Heart left ventricle (tissue), 16 donors: ENCODE data around the gene PUS1. TPM values are rescaled to one million over a fixed set of nuclear protein-coding genes. Genes with fewer than 3 reads are reported as not detected.

ENCODE experiments used
- ATAC-seq, 4 donors: fragments of 200-7000 bp; cut with Tn5 transposase; one replicate each; pipeline ENCODE4 v1.9.1; 2020 to 2022; ENCODE audit warnings: moderate library complexity in 4 of 4, mild to moderate bottlenecking in 3 of 4, moderate number of reproducible peaks in 1 of 4
- DNase-seq, 5 donors: peaks; one replicate each; pipeline ENCODE4 v3.0.0-alpha.2; 2020
- H3K27ac ChIP-seq, 12 donors: fragments of 200-600 bp; sonication (generic) in 4 of 12; one replicate each; pipeline versions ENCODE4 v1.5.0 to v1.8.0; 2016 to 2022; ENCODE audit warnings: mild to moderate bottlenecking in 2 of 12
- H3K27me3 ChIP-seq, 9 donors: fragments of 200-600 bp; sonication (generic) in 2 of 9; one replicate each; pipeline versions ENCODE4 v1.5.1 to v1.8.0; 2016 to 2022; ENCODE audit warnings: mild to moderate bottlenecking in 3 of 9
- H3K36me3 ChIP-seq, 9 donors: fragments of 200-600 bp; sonication (generic) in 2 of 9; one replicate each; pipeline versions ENCODE4 v1.5.0 to v1.8.0; 2018 to 2022; ENCODE audit warnings: mild to moderate bottlenecking in 2 of 9
- H3K4me1 ChIP-seq, 12 donors: fragments of 200-600 bp; sonication (generic) in 4 of 12; one replicate each; pipeline versions ENCODE4 v1.5.0 to v1.8.0; 2016 to 2022; ENCODE audit warnings: mild to moderate bottlenecking in 3 of 12
- H3K4me3 ChIP-seq, 12 donors: fragments of 200-600 bp; sonication (generic) in 4 of 12; one replicate each; pipeline versions ENCODE4 v1.5.0 to v1.8.0; 2017 to 2022; ENCODE audit warnings: mild to moderate bottlenecking in 9 of 12, moderate library complexity in 4 of 12
- H3K9me3 ChIP-seq, 12 donors: fragments of 200-600 bp; sonication (generic) in 4 of 12; one replicate each; pipeline versions ENCODE4 v1.5.0 to v1.8.0; 2016 to 2022; ENCODE audit warnings: mild to moderate bottlenecking in 1 of 12
- POLR2A ChIP-seq, 2 donors: fragments of 450-650 bp; IDR thresholded peaks; one replicate each; pipeline ENCODE4 v1.6.1; 2017; ENCODE audit warnings: antibody characterized with exemption in 2 of 2, mild to moderate bottlenecking in 2 of 2, moderate library complexity in 2 of 2
- WGBS, 4 donors: extraction: QIAGEN DNeasy Blood & Tissue Kit in 2 of 4; methylation state at CpG; one replicate each; pipeline versions ENCODE4 v1.1.5 to v1.1.7; 2013 to 2018; 5-methylcytosine and 5-hydroxymethylcytosine counted together
- intact Hi-C, 10 donors: fragments of 100-400 bp; cut with DNase I; formaldehyde crosslinking; loops; one replicate each; pipeline versions ENCODE4 v1.11.1 to v1.14.2; 2022
- polyA plus RNA-seq, 2 donors: library from polyadenylated mRNA; stranded (reverse); fragments of 200-250 nt; gene quantifications; one replicate each; pipeline ENCODE4 v1.2.3, GENCODE V29; 2013
- total RNA-seq, 9 donors: library from RNA; depleted of rRNA in 2 of 9; stranded (reverse); fragments of >200 nt in 2 of 9; fragmentation: NEBNext Ultra II Directional in 3 of 9; extraction: Animal tissue kit (Norgen Biotek cat#: 25700) in 3 of 9; gene quantifications; one replicate each; pipeline versions ENCODE4 v1.1.0 to v1.2.4, GENCODE V29; 2016 to 2023
- TF ChIP-seq, protein P1 (sequence below), 12 donors: fragments of 200-600 bp; sonication (generic) in 4 of 12; IDR thresholded peaks; one replicate each; pipeline versions ENCODE4 v1.5.0 to v1.8.0; 2018 to 2022; ENCODE audit warnings: antibody characterized with exemption in 12 of 12, mild to moderate bottlenecking in 5 of 12
- donor health status: ischemic (EF 13 %, LVEDD 7.1; RV severe dilation, severe dysfunction).
- donor health status: healthy with polysubstance abuse.
- donor health status: DM: no; HTN: yes; CAD: no.
- donor health status: DM: no; HTN: no; CAD: no.
- donor health status: ischemic (EF 25% LVEDD 6.9; RV normal size, moderate dysfunction).
- donor health status: ischemic (EF 25% LVEDD 5.7; RV mildly dilated, moderate dysfunction).
- donor health status: healthy.
- donor health status: DM: yes; HTN: yes; CAD: no.
- donor health status: ischemic (EF 35%, LVEDD 5.7; RV mildly dilated, moderate dysfunction).
- donor health status: nonischemic (EF 11% LVEDD 7.7; RV severe dilation, severe dysfunction).
- donor health status: DM: yes; HTN: yes; CAD: no.
- donor health status: PGD.
- donor health status: ischemic (EF 29% LVEDD 5.4; RV normal size, mild dysfunction).
- donor health status: nonischemic (EF 23%, LVEDD 6.1; RV moderate dilation, normal function).

The PUS1 gene
- total and polyA plus RNA-seq, 11 donors: 6.1 to 13.5 (median 8.8) TPM

DNA sequence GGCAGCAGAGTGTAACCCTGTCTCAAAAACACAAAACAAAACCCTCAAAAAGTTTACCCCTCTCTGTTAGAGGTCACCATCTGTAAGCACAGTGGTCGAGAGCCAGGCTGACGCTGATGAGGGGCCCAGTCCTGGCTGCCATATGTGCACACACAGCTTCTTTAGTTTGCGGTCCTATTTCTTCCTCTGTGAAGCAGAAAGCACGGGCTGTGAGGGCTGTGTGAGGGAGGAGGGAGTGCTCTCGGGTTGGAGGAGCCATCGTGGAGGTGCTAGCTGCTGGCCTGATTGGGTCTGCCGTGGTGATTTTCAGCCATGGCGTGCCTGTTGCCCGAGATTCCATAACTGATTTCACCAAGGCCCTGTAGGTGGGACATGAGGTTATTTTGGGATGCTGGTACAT lies 31.2 kb upstream of the PUS1 start:
- Histone ChIP-seq H3K9me3 (no peaks in the 10 kb centered on the region), H3K4me3 (no peak overlapping the region), H3K27ac (peak overlapping the region in 3 of 12 donors; percentile 99 to 100 (median 99)), H3K27me3 (no peaks in the 10 kb centered on the region), H3K4me1 (peaks cover 16 to 73% (median 49%) of the 10 kb centered on the region in 12 donors), H3K36me3 (peaks cover 0 to 29% (median 3%) of the 10 kb centered on the region in 9 donors)
- DNase-seq: no peak
- ATAC-seq: no peak
- intact Hi-C loops: loop anchor here in 3 of 10 donors (2.0 kb wide), 1 partner anchor 31 kb away; the partner anchor contains the start of gene PUS1 (in 3 of the 3)
- WGBS, 4 donors: 75 to 85% (median 79%) methylated on average over 9 of the region's 9 CpGs
- no peak for TF ChIP-seq POLR2A (IDR thresholded peaks at IDR 0.05)
- TF ChIP-seq, protein P1, sequence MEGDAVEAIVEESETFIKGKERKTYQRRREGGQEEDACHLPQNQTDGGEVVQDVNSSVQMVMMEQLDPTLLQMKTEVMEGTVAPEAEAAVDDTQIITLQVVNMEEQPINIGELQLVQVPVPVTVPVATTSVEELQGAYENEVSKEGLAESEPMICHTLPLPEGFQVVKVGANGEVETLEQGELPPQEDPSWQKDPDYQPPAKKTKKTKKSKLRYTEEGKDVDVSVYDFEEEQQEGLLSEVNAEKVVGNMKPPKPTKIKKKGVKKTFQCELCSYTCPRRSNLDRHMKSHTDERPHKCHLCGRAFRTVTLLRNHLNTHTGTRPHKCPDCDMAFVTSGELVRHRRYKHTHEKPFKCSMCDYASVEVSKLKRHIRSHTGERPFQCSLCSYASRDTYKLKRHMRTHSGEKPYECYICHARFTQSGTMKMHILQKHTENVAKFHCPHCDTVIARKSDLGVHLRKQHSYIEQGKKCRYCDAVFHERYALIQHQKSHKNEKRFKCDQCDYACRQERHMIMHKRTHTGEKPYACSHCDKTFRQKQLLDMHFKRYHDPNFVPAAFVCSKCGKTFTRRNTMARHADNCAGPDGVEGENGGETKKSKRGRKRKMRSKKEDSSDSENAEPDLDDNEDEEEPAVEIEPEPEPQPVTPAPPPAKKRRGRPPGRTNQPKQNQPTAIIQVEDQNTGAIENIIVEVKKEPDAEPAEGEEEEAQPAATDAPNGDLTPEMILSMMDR (IDR thresholded peaks at IDR 0.05): no peak

DNA sequence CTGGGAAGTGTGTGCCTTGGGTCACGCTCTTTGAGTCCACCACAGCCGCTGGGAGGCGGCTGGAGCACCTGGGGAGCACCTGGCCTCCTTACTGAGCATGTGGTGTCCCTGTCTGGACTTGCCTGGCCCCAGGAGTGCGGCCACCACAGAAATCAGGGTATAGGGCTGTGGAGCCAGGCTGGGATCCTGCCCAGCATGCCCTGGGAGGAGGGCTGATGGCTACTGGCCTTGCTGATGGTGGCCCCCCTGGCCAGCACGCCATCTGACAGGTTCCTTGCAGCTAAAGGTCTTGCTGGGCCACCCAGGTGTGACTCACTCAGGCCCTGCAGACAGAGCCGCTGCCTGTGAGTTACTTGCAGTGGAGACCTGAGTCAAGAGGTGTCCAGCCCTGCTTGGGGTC lies 28.7 kb upstream of the PUS1 start:
- H3K27me3 ChIP-seq: no peaks in the 10 kb centered on the region
- peak overlapping the region in 5 of 12 donors; percentile 72 to 80 (median 79) for H3K27ac ChIP-seq

DNA sequence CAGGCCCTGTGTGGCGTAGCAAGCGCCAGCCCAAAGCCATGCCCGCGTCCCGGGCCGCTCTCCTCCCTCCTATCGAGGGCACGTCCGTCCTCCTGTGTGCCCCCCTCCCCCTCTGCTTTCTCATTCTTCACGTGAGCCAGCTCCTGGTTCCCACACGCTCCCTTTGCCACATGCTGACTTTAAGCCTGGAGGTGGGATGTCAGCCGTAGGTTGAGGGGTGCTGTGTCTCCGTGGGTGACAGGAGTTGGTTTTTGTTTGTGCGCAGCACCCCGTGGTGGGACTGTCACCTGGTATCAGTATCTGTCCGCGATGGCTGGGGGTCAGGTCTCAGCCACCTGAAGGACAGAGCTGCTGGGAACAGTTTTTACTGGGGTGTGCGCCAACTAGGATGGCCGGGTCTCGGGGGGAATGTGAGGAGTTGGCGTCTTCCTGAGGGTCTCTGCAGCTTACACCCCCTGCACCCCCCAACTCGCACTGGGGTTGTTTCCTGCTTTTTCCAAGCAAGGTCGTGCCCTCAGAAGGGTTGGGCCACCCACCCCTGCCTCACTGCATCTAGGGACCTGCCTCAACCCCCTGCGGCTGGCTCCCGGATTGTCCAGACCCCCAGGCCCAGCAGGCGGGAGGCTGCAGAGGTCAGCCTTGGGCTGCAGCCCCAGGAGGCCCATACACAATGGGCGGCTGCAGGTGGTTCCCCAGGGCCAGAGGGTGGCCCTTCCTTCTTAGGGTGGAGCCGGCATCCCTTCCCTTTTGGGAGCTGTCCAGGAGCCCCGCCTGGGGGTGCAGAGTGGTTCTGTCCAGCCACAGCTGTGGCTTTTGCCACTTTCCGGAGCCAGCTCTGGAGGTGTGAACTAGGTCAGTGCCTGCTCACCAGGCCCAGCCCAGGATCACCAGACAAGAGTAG lies 27.4 kb upstream of the PUS1 start:
- peak overlapping the region; percentile 10 to 83 (median 74) for H3K27ac ChIP-seq
- 38 to 48% (median 42%) methylated on average over 27 to 30 of the region's 30 CpGs for WGBS, 4 donors
- H3K4me3 ChIP-seq: peak overlapping the region in 6 of 12 donors; percentile 6 to 20 (median 14)
- DNase-seq: peak; percentile 70 to 80 (median 76)
- peaks cover 23 to 90% (median 59%) of the 10 kb centered on the region in 12 donors for H3K4me1 ChIP-seq
- peaks cover 0 to 33% (median 4%) of the 10 kb centered on the region in 9 donors for H3K36me3 ChIP-seq
- H3K27me3 ChIP-seq: no peaks in the 10 kb centered on the region
- no peaks in the 10 kb centered on the region for H3K9me3 ChIP-seq
- peak; percentile 39 to 79 (median 66) for ATAC-seq
- intact Hi-C loops: no loop called here
- TF ChIP-seq, protein P1 (IDR thresholded peaks at IDR 0.05): peak in 1 of 12 donors; percentile 12
- TF ChIP-seq POLR2A (IDR thresholded peaks at IDR 0.05): no peak

More for the DNA sequence above, 28.7 kb upstream of the PUS1 start:
- Histone ChIP-seq H3K36me3 (peaks cover 0 to 29% (median 3%) of the 10 kb centered on the region in 9 donors), H3K9me3 (no peaks in the 10 kb centered on the region), H3K4me1 (peaks cover 23 to 93% (median 70%) of the 10 kb centered on the region in 12 donors), H3K4me3 (no peak overlapping the region)
- intact Hi-C loops: no loop called here
- ATAC-seq: no peak
- TF ChIP-seq, protein P1 (IDR thresholded peaks at IDR 0.05): no peak
- no peak for TF ChIP-seq POLR2A (IDR thresholded peaks at IDR 0.05)
- DNase-seq: no peak
- WGBS, 4 donors: 75 to 99% (median 96%) methylated on average over 4 to 6 of the region's 6 CpGs
